NCI-H1436 treated with DMSO at 0.1 percent for 48 hours (cell line): ENCODE measurements around the gene P3H2.
A peak's percentile ranks its signal among the peaks of the same experiment; 100 is the strongest.
"Not testable (repeated sequence)": the region's sequence is repeated elsewhere in the genome, so short reads cannot be mapped to it uniquely, and the experiment has no call there.

Source experiments
- DNase-seq: peaks from one replicate; lab custom pipeline; 2025; lab: John Stamatoyannopoulos, UW

P3H2 gene

GRCh38 chr3:189982321-189982945 is 138.3 kb downstream of the P3H2 start:
- no peak for DNase-seq

DNA sequence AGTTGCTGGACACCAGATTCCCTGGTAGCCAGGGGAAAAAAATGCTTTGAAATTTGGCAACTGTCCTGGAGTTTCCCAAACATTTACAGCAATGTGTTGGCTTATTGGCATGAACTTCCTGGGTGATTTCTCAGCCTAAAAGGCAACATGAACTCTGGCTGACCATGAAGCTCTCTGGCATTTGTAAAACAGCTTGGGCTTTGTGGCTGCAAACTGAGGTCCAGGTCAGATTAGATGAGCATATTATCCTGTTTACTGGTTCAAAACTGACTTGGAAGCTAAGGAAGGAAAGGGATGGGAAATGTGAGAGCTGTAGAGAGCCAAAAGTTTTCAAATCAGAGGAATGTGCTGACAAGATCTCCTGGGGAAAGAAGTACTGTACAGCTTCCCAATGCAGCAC is 139.0 kb downstream of the P3H2 start:
- no peak for DNase-seq

GRCh38 chr3:189978753-189979152 is 141.9 kb downstream of the P3H2 start:
- DNase-seq: no peak

- DNase-seq: no peak
Measured at GRCh38 chr3:189977174-189977573, 143.5 kb downstream of the P3H2 start.

DNA sequence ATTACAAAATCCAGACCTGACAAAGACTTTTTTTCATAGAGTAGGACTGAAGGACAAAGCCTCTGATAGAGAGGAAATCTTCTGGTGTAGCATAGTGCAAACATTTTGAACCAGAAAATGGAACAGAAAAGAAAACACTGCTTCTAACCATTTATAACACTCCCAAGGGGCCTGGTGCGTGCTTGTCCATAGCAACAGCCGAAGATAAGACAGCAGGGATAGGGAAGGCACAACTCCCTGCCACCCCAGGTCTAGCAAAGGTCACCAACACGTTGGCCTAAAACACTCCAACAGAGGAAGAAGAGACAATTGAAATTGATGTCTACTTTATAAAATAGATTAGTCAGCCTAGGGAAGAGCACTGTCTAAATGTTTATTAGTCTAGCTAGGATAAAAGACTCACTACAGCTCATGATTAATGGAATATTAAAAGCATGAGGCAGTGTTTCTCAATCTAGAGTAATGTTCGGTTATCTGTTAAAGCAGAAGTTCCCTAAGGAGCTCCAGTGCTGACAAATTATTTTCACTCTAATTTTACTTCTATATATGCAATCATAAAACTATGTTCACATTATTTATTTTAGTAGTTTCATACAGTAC is 145.2 kb downstream of the P3H2 start:
- DNase-seq: no peak

DNA sequence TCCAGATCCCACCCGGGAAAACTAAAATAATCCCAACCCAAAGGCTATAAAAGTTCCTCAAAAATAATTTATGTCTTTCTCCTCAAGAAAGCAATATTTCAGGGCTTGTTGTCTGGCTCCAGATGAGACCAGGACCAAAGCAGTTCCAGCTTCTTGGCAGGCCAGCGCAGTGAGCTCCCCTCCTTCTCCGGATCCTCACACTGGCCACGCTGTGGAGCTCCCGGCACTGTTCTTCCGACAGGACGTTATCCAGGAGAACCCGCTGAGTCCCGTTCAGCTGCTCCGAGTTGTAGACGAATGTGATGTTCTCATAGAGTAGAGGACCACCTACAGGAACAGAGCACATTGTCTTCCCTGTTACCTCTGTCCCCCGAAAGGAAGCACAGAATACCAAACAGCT is 146.3 kb downstream of the P3H2 start:
- DNase-seq: no peak

DNA sequence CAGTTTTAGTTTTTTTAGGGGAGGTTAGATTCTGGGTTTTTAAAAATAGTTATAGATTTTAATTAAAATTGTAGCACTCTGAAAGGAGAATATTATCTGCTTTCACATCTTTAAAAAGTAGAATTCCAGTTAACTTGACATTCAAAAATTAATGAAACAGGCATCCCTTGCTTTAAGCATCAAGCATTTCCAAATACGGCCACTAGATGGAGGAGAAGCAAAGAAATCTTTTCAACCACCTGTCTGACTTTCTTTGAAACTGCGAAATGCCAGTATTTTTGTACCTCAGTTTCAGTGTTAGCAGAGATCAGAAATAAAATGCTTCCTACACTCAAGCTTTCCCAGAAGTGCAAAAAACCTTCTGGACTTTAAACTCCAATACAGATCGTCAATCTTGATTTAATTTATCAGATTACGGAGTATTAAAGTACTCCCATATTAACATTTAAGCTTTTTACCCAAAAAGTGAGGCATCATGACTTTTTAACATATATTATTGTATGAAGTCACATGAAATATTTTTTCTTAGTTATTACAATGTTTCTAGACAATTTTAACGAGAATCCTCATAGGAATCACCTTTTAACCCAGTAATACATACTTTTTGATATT is 153.3 kb downstream of the P3H2 start:
- no peak for DNase-seq

GRCh38 chr3:189966843-189967242 is 153.9 kb downstream of the P3H2 start:
- DNase-seq: no peak

- DNase-seq: no peak
Measured at GRCh38 chr3:189964623-189965332, 155.9 kb downstream of the P3H2 start.

GRCh38 chr3:189962466-189962865 is 158.2 kb downstream of the P3H2 start:
- no peak for DNase-seq

DNA sequence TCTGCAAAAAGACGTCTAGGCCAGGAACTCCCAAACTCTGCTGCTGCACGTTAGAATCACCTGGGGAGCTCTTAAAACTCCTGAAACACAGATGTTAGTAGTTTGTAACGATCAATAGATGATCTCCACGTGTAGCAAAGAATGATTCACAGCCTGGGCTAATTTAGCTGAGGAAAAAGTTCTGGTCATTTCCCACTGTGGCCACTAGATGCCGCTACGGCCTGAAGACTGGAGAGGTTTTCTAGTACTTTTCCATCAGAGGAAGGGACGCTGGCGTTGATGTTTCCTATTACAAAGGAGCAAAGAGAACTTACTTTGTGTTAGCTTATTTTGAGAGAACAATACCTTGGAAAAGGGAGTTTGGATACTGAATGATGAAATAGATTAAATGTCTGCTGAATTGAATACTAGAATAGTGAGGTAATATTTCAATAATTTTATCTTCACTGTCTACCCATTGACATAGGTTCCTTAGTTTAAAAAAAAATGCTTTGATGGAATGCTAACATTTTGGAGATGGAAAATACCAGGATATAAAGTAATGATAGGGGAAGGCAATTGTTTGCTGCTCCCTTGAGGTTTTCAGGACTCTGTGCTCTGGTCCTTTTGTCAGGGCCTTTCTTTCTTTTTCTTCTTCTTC is 159.1 kb downstream of the P3H2 start:
- peak; percentile 74 for DNase-seq

DNA sequence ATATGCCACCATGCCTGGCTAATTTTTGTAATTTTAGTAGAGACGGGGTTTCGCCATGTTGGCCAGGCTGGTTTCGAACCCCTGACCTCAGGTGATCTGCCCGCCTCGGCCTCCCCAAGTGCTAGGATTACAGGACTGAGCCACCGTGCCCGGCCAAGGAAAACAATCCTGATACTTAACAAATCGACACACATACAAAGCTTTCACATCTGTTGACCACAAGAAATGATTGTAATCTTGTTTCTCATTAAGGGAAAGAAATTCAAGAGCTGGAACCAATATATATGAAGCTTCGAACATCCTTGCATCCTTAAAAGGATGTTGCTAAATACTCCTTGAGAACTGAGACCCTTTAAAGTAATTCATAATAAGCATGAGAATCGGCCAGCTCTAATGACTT is 159.6 kb downstream of the P3H2 start:
- DNase-seq: not testable (repeated sequence)

- DNase-seq: no peak
Measured at GRCh38 chr3:189954733-189955665, 165.7 kb downstream of the P3H2 start.

DNA sequence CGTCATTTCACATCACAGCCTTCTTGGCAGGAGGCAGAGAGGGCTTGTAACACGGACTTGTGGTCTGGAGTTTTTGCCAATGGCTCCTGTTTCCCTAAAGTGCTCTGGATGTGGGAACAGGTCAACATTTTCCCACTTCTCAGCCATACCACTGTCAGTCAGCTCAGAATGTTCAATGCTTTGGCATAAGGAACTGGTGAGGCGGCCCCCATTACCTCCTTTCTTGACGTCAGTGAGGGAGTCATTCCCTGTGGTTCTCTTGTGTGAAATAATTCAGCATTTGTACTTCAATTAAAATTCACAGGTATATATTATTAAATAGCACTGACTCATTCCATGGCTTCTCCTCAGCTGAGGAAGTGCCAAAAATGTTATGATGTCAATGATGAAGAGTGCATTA is 167.1 kb downstream of the P3H2 start:
- DNase-seq: no peak

GRCh38 chr3:189952272-189952671 is 168.4 kb downstream of the P3H2 start:
- DNase-seq: no peak

- no peak for DNase-seq
Measured at GRCh38 chr3:189950258-189950657, 170.4 kb downstream of the P3H2 start.

GRCh38 chr3:189949580-189949979 is 171.1 kb downstream of the P3H2 start:
- no peak for DNase-seq

DNA sequence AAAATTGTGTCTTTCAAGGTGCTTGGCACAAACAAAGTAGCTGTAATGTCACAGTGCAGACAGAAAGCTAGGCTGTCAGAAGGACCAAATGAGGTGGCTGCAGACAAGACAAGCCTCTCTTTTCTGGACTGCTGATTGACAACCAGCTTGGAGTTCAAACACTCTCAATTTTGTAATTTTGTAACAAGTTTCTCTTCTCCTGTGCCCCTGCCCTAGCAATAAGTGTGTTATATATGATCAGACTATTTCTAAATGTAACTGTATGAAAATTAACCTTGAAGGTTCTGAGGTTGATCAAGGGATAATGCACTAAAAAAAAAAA is 172.0 kb downstream of the P3H2 start:
- no peak for DNase-seq

GRCh38 chr3:189947948-189948723 is 172.6 kb downstream of the P3H2 start:
- no peak for DNase-seq

- no peak for DNase-seq
Measured at GRCh38 chr3:189947068-189947467, 173.6 kb downstream of the P3H2 start.
